Measurements from ENCODE around the gene ELK4. TPM values are rescaled to one million over a fixed set of nuclear protein-coding genes. Genes with fewer than 3 reads are reported as not detected.

ELK4 gene
- total and polyA plus RNA-seq, 4 donors = 6.0 to 90.4 (median 36.3) TPM

GRCh38 chr1:205598841-205599668 is 32.8 kb downstream of the ELK4 start:
- WGBS, 2 donors = 8 to 16% methylated on average over 18 of the region's 18 CpGs
- Histone ChIP-seq H3K27ac (ENCODE audit: low read depth in 1 of 2, low read length in 2 of 2) (peak overlapping the region; percentile 4 to 33), H3K4me3 (ENCODE audit: low read length in 2 of 2) (no peak overlapping the region), H3K27me3 (ENCODE audit: control insufficient read depth in 1 of 2, insufficient read depth in 2 of 2, low read length in 1 of 2) (no peaks in the 10 kb centered on the region), H3K36me3 (ENCODE audit: control insufficient read depth in 1 of 2, insufficient read depth in 2 of 2, low read length in 1 of 2) (no peaks in the 10 kb centered on the region), H3K9me3 (ENCODE audit: control insufficient read depth, low read length) (no peaks in the 10 kb centered on the region), H3K4me1 (ENCODE audit: control insufficient read depth in 1 of 2, insufficient read depth in 2 of 2, low read length in 2 of 2) (no peaks in the 10 kb centered on the region)
- DNase-seq (peak; percentile 89 to 90), ATAC-seq (ENCODE audit: low FRiP score) (peak; percentile 88)
- intact Hi-C loops (cut with DNase I) = loop anchor here in 1 of 2 donors (2.0 kb wide), 1 partner anchor 32 kb away; no protein-coding TSS in a partner anchor

- ATAC-seq (ENCODE audit: low FRiP score) (peak; percentile 57), DNase-seq (peak in 1 of 2 donors; percentile 76)
- Histone ChIP-seq H3K4me3 (ENCODE audit: low read length in 2 of 2) (no peak overlapping the region), H3K27ac (ENCODE audit: low read depth in 1 of 2, low read length in 2 of 2) (peak overlapping the region in 1 of 2 donors; percentile 16), H3K27me3 (ENCODE audit: control insufficient read depth in 1 of 2, insufficient read depth in 2 of 2, low read length in 1 of 2) (no peaks in the 10 kb centered on the region), H3K36me3 (ENCODE audit: control insufficient read depth in 1 of 2, insufficient read depth in 2 of 2, low read length in 1 of 2) (no peaks in the 10 kb centered on the region), H3K4me1 (ENCODE audit: control insufficient read depth in 1 of 2, insufficient read depth in 2 of 2, low read length in 2 of 2) (no peaks in the 10 kb centered on the region), H3K9me3 (ENCODE audit: control insufficient read depth, low read length) (no peaks in the 10 kb centered on the region)
- WGBS, 2 donors = 3 to 8% methylated on average over 8 of the region's 8 CpGs
- intact Hi-C loops (cut with DNase I) = loop anchor here in 1 of 2 donors (2.0 kb wide), 1 partner anchor 33 kb away; no protein-coding TSS in a partner anchor
These were observed 34.0 kb downstream of the ELK4 start for GRCh38 chr1:205597691-205598314.

DNA sequence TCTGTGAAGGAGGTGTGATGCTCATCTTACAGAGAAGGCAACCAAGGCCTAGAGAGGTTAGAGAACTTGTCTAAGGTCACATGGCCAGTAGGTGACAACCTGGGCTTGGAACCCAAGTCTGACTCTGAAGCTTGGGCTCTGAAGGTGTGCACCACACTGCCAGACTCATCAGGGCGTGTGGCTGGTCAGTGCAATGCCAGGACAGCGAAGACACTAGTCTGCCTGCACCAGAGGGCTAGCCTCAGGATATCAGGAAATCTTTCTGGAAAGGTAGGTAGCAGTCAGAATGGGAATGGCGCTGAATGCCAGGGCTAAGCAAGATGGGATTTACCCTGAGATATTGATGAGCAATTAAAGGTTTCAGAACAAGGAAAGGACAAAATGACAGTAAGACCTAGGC is 34.9 kb downstream of the ELK4 start:
- Histone ChIP-seq H3K36me3 (ENCODE audit: control insufficient read depth in 1 of 2, insufficient read depth in 2 of 2, low read length in 1 of 2) (no peaks in the 10 kb centered on the region), H3K27me3 (ENCODE audit: control insufficient read depth in 1 of 2, insufficient read depth in 2 of 2, low read length in 1 of 2) (no peaks in the 10 kb centered on the region), H3K4me1 (ENCODE audit: control insufficient read depth in 1 of 2, insufficient read depth in 2 of 2, low read length in 2 of 2) (no peaks in the 10 kb centered on the region), H3K4me3 (ENCODE audit: low read length in 2 of 2) (no peak overlapping the region), H3K27ac (ENCODE audit: low read depth in 1 of 2, low read length in 2 of 2) (no peak overlapping the region), H3K9me3 (ENCODE audit: control insufficient read depth, low read length) (no peaks in the 10 kb centered on the region)
- intact Hi-C loops (cut with DNase I) = no loop called here
- 96 to 97% methylated on average over 3 of the region's 3 CpGs for WGBS, 2 donors
- DNase-seq = no peak
- ATAC-seq (ENCODE audit: low FRiP score) = no peak

DNA sequence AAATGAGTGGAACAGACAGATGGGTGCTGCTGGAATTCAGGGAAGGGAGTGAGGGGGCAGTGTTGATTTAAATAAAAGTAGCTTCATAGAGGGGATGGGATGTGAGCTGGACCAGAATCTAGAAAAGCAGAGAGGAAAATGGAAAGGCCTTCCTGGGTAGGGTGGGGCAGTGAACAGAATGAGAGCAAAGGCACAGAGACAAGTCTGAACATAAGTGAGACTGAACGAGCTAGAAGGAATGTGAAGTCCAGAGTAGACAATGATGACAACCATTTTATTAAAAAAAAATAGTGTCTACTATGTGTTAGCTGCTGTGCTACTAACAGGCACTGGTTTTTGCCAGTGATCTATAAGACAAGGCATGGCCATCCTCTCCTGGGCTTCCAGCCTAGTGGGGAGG is 36.0 kb downstream of the ELK4 start:
- Histone ChIP-seq H3K9me3 (ENCODE audit: control insufficient read depth, low read length) (no peaks in the 10 kb centered on the region), H3K4me1 (ENCODE audit: control insufficient read depth in 1 of 2, insufficient read depth in 2 of 2, low read length in 2 of 2) (no peaks in the 10 kb centered on the region), H3K27me3 (ENCODE audit: control insufficient read depth in 1 of 2, insufficient read depth in 2 of 2, low read length in 1 of 2) (no peaks in the 10 kb centered on the region), H3K4me3 (ENCODE audit: low read length in 2 of 2) (no peak overlapping the region), H3K36me3 (ENCODE audit: control insufficient read depth in 1 of 2, insufficient read depth in 2 of 2, low read length in 1 of 2) (no peaks in the 10 kb centered on the region), H3K27ac (ENCODE audit: low read depth in 1 of 2, low read length in 2 of 2) (no peak overlapping the region)
- DNase-seq = no peak
- intact Hi-C loops (cut with DNase I) = no loop called here
- 76 to 83% methylated on average over 1 of the region's 1 CpG for WGBS, 2 donors
- no peak for ATAC-seq (ENCODE audit: low FRiP score)

DNA sequence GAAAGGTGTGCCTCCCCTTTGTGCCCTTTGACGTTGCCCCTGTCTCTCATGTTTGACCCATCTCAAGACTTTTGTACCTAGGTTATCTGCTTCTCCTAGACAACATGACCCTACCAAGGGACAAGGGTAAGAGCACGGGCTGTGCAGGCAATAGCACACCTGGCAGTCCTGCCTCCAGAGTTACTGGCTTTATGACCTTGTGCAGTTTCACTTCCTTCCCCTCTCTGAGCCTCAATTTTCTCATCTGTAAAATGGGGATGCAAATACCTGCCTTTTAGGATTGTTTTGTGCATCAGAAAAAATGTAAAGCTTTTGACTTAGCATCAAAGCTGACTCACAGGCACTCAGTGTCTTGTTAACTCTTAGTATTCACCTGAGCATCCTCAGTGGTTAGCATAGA is 36.4 kb downstream of the ELK4 start:
- H3K36me3 ChIP-seq (ENCODE audit: control insufficient read depth in 1 of 2, insufficient read depth in 2 of 2, low read length in 1 of 2) = no peaks in the 10 kb centered on the region
- H3K4me1 ChIP-seq (ENCODE audit: control insufficient read depth in 1 of 2, insufficient read depth in 2 of 2, low read length in 2 of 2) = no peaks in the 10 kb centered on the region
- H3K27ac ChIP-seq (ENCODE audit: low read depth in 1 of 2, low read length in 2 of 2) = no peak overlapping the region
- no peak overlapping the region for H3K4me3 ChIP-seq (ENCODE audit: low read length in 2 of 2)
- ATAC-seq (ENCODE audit: low FRiP score) = no peak
- no peaks in the 10 kb centered on the region for H3K27me3 ChIP-seq (ENCODE audit: control insufficient read depth in 1 of 2, insufficient read depth in 2 of 2, low read length in 1 of 2)
- intact Hi-C loops (cut with DNase I) = no loop called here
- no peaks in the 10 kb centered on the region for H3K9me3 ChIP-seq (ENCODE audit: control insufficient read depth, low read length)
- WGBS, 2 donors = 88 to 92% methylated on average over 2 of the region's 2 CpGs
- no peak for DNase-seq

- Histone ChIP-seq H3K9me3 (ENCODE audit: control insufficient read depth, low read length) (no peaks in the 10 kb centered on the region), H3K4me1 (ENCODE audit: control insufficient read depth in 1 of 2, insufficient read depth in 2 of 2, low read length in 2 of 2) (no peaks in the 10 kb centered on the region), H3K4me3 (ENCODE audit: low read length in 2 of 2) (no peak overlapping the region), H3K27ac (ENCODE audit: low read depth in 1 of 2, low read length in 2 of 2) (no peak overlapping the region), H3K36me3 (ENCODE audit: control insufficient read depth in 1 of 2, insufficient read depth in 2 of 2, low read length in 1 of 2) (no peaks in the 10 kb centered on the region), H3K27me3 (ENCODE audit: control insufficient read depth in 1 of 2, insufficient read depth in 2 of 2, low read length in 1 of 2) (no peaks in the 10 kb centered on the region)
- DNase-seq = no peak
- no peak for ATAC-seq (ENCODE audit: low FRiP score)
- WGBS, 2 donors = 96 to 98% methylated on average over 1 of the region's 1 CpG
- intact Hi-C loops (cut with DNase I) = loop anchor here (5.0 kb wide), 2 partner anchors 37 to 117 kb away; partner anchors contain the start of gene ELK4 (in 1 of the 2)
These were observed 37.0 kb downstream of the ELK4 start for GRCh38 chr1:205594846-205595245.

GRCh38 chr1:205593967-205594366 is 37.8 kb downstream of the ELK4 start:
- Histone ChIP-seq H3K4me3 (ENCODE audit: low read length in 2 of 2) (no peak overlapping the region), H3K27ac (ENCODE audit: low read depth in 1 of 2, low read length in 2 of 2) (no peak overlapping the region), H3K9me3 (ENCODE audit: control insufficient read depth, low read length) (no peaks in the 10 kb centered on the region), H3K27me3 (ENCODE audit: control insufficient read depth in 1 of 2, insufficient read depth in 2 of 2, low read length in 1 of 2) (no peaks in the 10 kb centered on the region), H3K4me1 (ENCODE audit: control insufficient read depth in 1 of 2, insufficient read depth in 2 of 2, low read length in 2 of 2) (no peaks in the 10 kb centered on the region), H3K36me3 (ENCODE audit: control insufficient read depth in 1 of 2, insufficient read depth in 2 of 2, low read length in 1 of 2) (no peaks in the 10 kb centered on the region)
- intact Hi-C loops (cut with DNase I) = loop anchor here (2.0 to 5.0 kb wide), 4 partner anchors 38 to 118 kb away; partner anchors contain the start of gene ELK4 (in 2 of the 2)
- WGBS, 2 donors = 38 to 43% methylated on average over 6 of the region's 6 CpGs
- ATAC-seq (ENCODE audit: low FRiP score) (no peak), DNase-seq (peak in 1 of 2 donors; percentile 66)

DNA sequence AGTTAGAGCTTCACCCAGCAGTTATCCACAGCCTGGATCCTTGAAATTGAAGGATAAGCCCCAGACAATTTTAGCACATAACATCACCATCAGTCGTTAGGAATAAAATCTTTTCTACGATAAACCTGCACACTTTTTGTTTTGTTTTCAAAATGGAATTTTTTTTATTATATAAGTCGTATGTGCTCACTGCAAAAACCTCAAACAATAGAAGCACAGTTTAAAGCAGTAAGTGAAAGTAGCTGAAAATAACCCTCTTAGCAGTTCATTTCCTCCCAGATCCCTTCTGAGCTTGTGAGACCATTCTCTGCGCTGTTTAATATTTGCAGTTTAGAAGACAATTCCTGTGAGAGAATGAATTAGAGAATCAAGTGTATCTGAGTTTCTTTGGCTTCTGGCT is 38.3 kb downstream of the ELK4 start:
- intact Hi-C loops (cut with DNase I) = loop anchor here (2.0 to 5.0 kb wide), 4 partner anchors 39 to 119 kb away; partner anchors contain the start of gene ELK4 (in 2 of the 2)
- ATAC-seq (ENCODE audit: low FRiP score) (no peak), DNase-seq (no peak)
- WGBS, 2 donors = 36 to 51% methylated on average over 4 of the region's 4 CpGs
- H3K27ac ChIP-seq (ENCODE audit: low read depth in 1 of 2, low read length in 2 of 2) = no peak overlapping the region
- no peaks in the 10 kb centered on the region for H3K4me1 ChIP-seq (ENCODE audit: control insufficient read depth in 1 of 2, insufficient read depth in 2 of 2, low read length in 2 of 2)
- no peak overlapping the region for H3K4me3 ChIP-seq (ENCODE audit: low read length in 2 of 2)
- H3K9me3 ChIP-seq (ENCODE audit: control insufficient read depth, low read length) = no peaks in the 10 kb centered on the region
- no peaks in the 10 kb centered on the region for H3K36me3 ChIP-seq (ENCODE audit: control insufficient read depth in 1 of 2, insufficient read depth in 2 of 2, low read length in 1 of 2)
- H3K27me3 ChIP-seq (ENCODE audit: control insufficient read depth in 1 of 2, insufficient read depth in 2 of 2, low read length in 1 of 2) = no peaks in the 10 kb centered on the region

Measured in aorta (tissue), 5 donors.